ENCODE data around the gene CPED1. TPM values are rescaled to one million over a fixed set of nuclear protein-coding genes. Genes with fewer than 3 reads are reported as not detected.

CPED1 gene
- total RNA-seq, 1 experiment from 2014 or later: 0.13 TPM

DNA sequence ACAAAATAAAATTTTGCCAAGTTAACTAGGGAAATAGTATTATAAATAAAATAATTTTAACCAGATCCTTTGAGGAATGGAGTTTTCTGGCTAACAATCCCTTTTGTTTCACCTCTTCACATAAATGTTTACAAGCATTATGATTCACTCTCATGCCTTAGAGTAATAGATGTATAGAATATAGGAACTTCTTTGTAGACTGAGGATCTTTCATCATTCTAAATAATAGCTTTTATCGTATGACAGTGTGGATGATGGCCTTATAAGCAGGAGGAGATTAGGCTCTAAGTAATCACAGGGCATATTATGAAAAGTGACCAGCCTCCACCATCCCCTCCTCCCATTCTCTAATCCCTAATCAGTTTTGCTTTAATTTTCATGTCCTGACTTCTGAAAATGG lies 24.4 kb upstream of the CPED1 start:
- no peak overlapping the region for H3K27ac Mint-ChIP-seq
- Histone ChIP-seq H3K23me2 (ENCODE audit: insufficient read length, low read depth, low read length, poor library complexity, severe bottlenecking) (no peaks in the 10 kb centered on the region), H2BK5ac (ENCODE audit: insufficient read length, low read length) (no peak overlapping the region), H3K79me2 (ENCODE audit: insufficient read depth, low read length) (no peaks in the 10 kb centered on the region), H3K4ac (ENCODE audit: low read depth, low read length) (no peak overlapping the region), H3K27ac (ENCODE audit: insufficient read length, low read depth, low read length) (no peak overlapping the region), H4K5ac (ENCODE audit: insufficient read length, low read depth, low read length) (no peak overlapping the region), H2BK20ac (ENCODE audit: low read depth, low read length, poor library complexity, severe bottlenecking) (no peak overlapping the region), H3K27me3 (ENCODE audit: insufficient read depth, low read length) (no peaks in the 10 kb centered on the region), H3K23ac (ENCODE audit: insufficient read length, low read depth, low read length) (no peak overlapping the region), H3T11ph (ENCODE audit: low read length) (no peak overlapping the region), H3K9me3 (ENCODE audit: control insufficient read depth, low read depth, low read length) (no peaks in the 10 kb centered on the region), H3K79me1 (ENCODE audit: insufficient read depth, low read depth, low read length, poor library complexity, severe bottlenecking) (no peaks in the 10 kb centered on the region), H2BK120ac (ENCODE audit: low read depth, low read length, poor library complexity, severe bottlenecking) (no peak overlapping the region), H2AFZ (ENCODE audit: low read length) (no peak overlapping the region), H3K18ac (ENCODE audit: insufficient read length, low read depth, low read length) (no peak overlapping the region), H3K56ac (ENCODE audit: insufficient read length, low read depth, low read length) (no peak overlapping the region), H4K8ac (replicated peaks; ENCODE audit: insufficient read length, low read depth, low read length) (no peak overlapping the region), H3K4me1 (ENCODE audit: insufficient read depth, low read length) (peaks cover under 1% of the 10 kb centered on the region; the same call in 1 of the 2 replicates), H3K4me2 (ENCODE audit: insufficient read depth, insufficient read length, low read length) (no peak overlapping the region), H4K20me1 (ENCODE audit: control insufficient read depth, insufficient read depth, insufficient read length) (no peaks in the 10 kb centered on the region), H3K14ac (ENCODE audit: insufficient read depth, low read length) (no peak overlapping the region), H2BK12ac (ENCODE audit: insufficient read length, low read depth, low read length) (no peak overlapping the region), H2BK15ac (ENCODE audit: low read depth, low read length) (no peak overlapping the region), H2AK5ac (ENCODE audit: insufficient read length, low read length) (no peak overlapping the region), H3K9ac (ENCODE audit: extremely low read depth, insufficient read length, low read length) (no peak overlapping the region), H4K91ac (ENCODE audit: insufficient read length, low read depth, low read length) (no peak overlapping the region)
- peaks cover 2 to 28% (median 21%) of the 10 kb centered on the region in 3 experiments for H3K36me3 Mint-ChIP-seq (ENCODE audit: insufficient read depth in 1 of 3, low read depth in 3 of 3)
- H3K4me1 Mint-ChIP-seq: peaks cover 18 to 26% of the 10 kb centered on the region in 2 experiments
- WGBS (ENCODE audit: extremely low coverage, insufficient read length, low lambda C conversion rate): no CpG with 5 or more reads among the region's 1 CpG
- no peak for TF ChIP-seq CTCF (conservative IDR thresholded peaks at IDR 0.05)
- no peak for DNase-seq
- no peaks in the 10 kb centered on the region for H3K9me3 Mint-ChIP-seq
- H3K4me3 Mint-ChIP-seq: no peak overlapping the region
- H3K27me3 Mint-ChIP-seq (ENCODE audit: low read depth): no peaks in the 10 kb centered on the region

Measured in H9 (cell line).